Measurements from ENCODE around the gene SIDT1.

Gene SIDT1

GRCh38 chr3:113585720-113586119 lies 53.4 kb downstream of the SIDT1 start:
- no peak overlapping the region for H3K4me3 ChIP-seq (ENCODE audit: low read depth, low read length)
- DNase-seq (ENCODE audit: low read depth), result no peak

- DNase-seq (ENCODE audit: low read depth), result no peak
- H3K4me3 ChIP-seq (ENCODE audit: low read depth, low read length), result no peak overlapping the region
Observed at GRCh38 chr3:113588806-113589205, 56.5 kb downstream of the SIDT1 start.

GRCh38 chr3:113589971-113590370 lies 57.6 kb downstream of the SIDT1 start:
- H3K4me3 ChIP-seq (ENCODE audit: low read depth, low read length), result no peak overlapping the region
- DNase-seq (ENCODE audit: low read depth), result no peak

GRCh38 chr3:113590983-113591382 lies 58.6 kb downstream of the SIDT1 start:
- DNase-seq (ENCODE audit: low read depth), result no peak
- H3K4me3 ChIP-seq (ENCODE audit: low read depth, low read length), result no peak overlapping the region

- H3K4me3 ChIP-seq (ENCODE audit: low read depth, low read length), result no peak overlapping the region
- no peak for DNase-seq (ENCODE audit: low read depth)
Observed at GRCh38 chr3:113594066-113594465, 61.7 kb downstream of the SIDT1 start.

- no peak overlapping the region for H3K4me3 ChIP-seq (ENCODE audit: low read depth, low read length)
- DNase-seq (ENCODE audit: low read depth), result no peak
Observed at GRCh38 chr3:113597596-113598354, 65.4 kb downstream of the SIDT1 start.

- no peak overlapping the region for H3K4me3 ChIP-seq (ENCODE audit: low read depth, low read length)
- no peak for DNase-seq (ENCODE audit: low read depth)
Observed at GRCh38 chr3:113600418-113601182, 68.2 kb downstream of the SIDT1 start.

GRCh38 chr3:113601240-113601639 lies 68.9 kb downstream of the SIDT1 start:
- no peak overlapping the region for H3K4me3 ChIP-seq (ENCODE audit: low read depth, low read length)
- DNase-seq (ENCODE audit: low read depth), result no peak

GRCh38 chr3:113602256-113602655 lies 69.9 kb downstream of the SIDT1 start:
- H3K4me3 ChIP-seq (ENCODE audit: low read depth, low read length), result no peak overlapping the region
- no peak for DNase-seq (ENCODE audit: low read depth)

- DNase-seq (ENCODE audit: low read depth), result no peak
Observed at GRCh38 chr3:113602836-113603235, 70.5 kb downstream of the SIDT1 start.

GRCh38 chr3:113606539-113607218 lies 74.3 kb downstream of the SIDT1 start:
- H3K4me3 ChIP-seq (ENCODE audit: low read depth, low read length), result no peak overlapping the region
- no peak for DNase-seq (ENCODE audit: low read depth)

More at GRCh38 chr3:113602836-113603235, 70.5 kb downstream of the SIDT1 start:
- H3K4me3 ChIP-seq (ENCODE audit: low read depth, low read length), result no peak overlapping the region

- DNase-seq (ENCODE audit: low read depth), result no peak
- H3K4me3 ChIP-seq (ENCODE audit: low read depth, low read length), result no peak overlapping the region
Observed at GRCh38 chr3:113607219-113607596, 74.9 kb downstream of the SIDT1 start.

GRCh38 chr3:113614402-113614801 lies 82.0 kb downstream of the SIDT1 start:
- DNase-seq (ENCODE audit: low read depth), result no peak
- no peak overlapping the region for H3K4me3 ChIP-seq (ENCODE audit: low read depth, low read length)

- no peak for DNase-seq (ENCODE audit: low read depth)
- no peak overlapping the region for H3K4me3 ChIP-seq (ENCODE audit: low read depth, low read length)
Observed at GRCh38 chr3:113615976-113616375, 83.6 kb downstream of the SIDT1 start.

GRCh38 chr3:113617726-113618125 lies 85.4 kb downstream of the SIDT1 start:
- H3K4me3 ChIP-seq (ENCODE audit: low read depth, low read length), result no peak overlapping the region
- no peak for DNase-seq (ENCODE audit: low read depth)

- DNase-seq (ENCODE audit: low read depth), result no peak
- H3K4me3 ChIP-seq (ENCODE audit: low read depth, low read length), result no peak overlapping the region
Observed at GRCh38 chr3:113620091-113620490, 87.7 kb downstream of the SIDT1 start.

GRCh38 chr3:113623324-113623723 lies 91.0 kb downstream of the SIDT1 start:
- DNase-seq (ENCODE audit: low read depth), result no peak
- peak overlapping the region; percentile 13 for H3K4me3 ChIP-seq (ENCODE audit: low read depth, low read length)

- peak overlapping the region; percentile 13 for H3K4me3 ChIP-seq (ENCODE audit: low read depth, low read length)
- no peak for DNase-seq (ENCODE audit: low read depth)
Observed at GRCh38 chr3:113623811-113624210, 91.5 kb downstream of the SIDT1 start.

- H3K4me3 ChIP-seq (ENCODE audit: low read depth, low read length), result peak overlapping the region; percentile 10
- no peak for DNase-seq (ENCODE audit: low read depth)
Observed at GRCh38 chr3:113625834-113626233, 93.5 kb downstream of the SIDT1 start.
